Endothelial cell of umbilical vein (primary cell): ENCODE measurements around the gene PNPLA6. TPM values are rescaled to one million over a fixed set of nuclear protein-coding genes. Genes with fewer than 3 reads are reported as not detected.

Experiments used
- BruUV-seq: library from RNA; stranded (reverse); fragments of 400-500 nt; replicated peaks from 2 replicates; lab custom pipeline; 2021; lab: Mats Ljungman, UMichigan
- CTCF ChIA-PET: fragments of 300-600, 350-600 bp; sonication (Branson Sonifier 250); formaldehyde crosslinking; loops from one replicate; lab custom pipeline; 2021; ENCODE audit warnings: antibody characterized with exemption, inconsistent platforms; lab: Charles Lee
- POLR2A ChIA-PET: fragments of 300-600, 350-600 bp; sonication (Branson Sonifier 250); formaldehyde crosslinking; loops from one replicate; lab custom pipeline; 2021; ENCODE audit warnings: antibody characterized with exemption, inconsistent platforms; lab: Charles Lee
- DNase-seq: peaks from one replicate; pipeline ENCODE4 v3.0.0-alpha.2; 2011; ENCODE audit warnings: low read depth, low spot score
- FAIRE-seq: peaks from 2 replicates; lab custom pipeline; 2011; peaks lifted over from hg19 to GRCh38; lab: Jason Lieb, UNC
- H2AFZ ChIP-seq: 2 replicates; pipeline ENCODE4 v1.6.0; 2012; ENCODE audit warnings: low read depth, low read length, control low read depth, inconsistent platforms
- H3K27ac ChIP-seq: 2 replicates; pipeline ENCODE4 v1.5.1; 2011; ENCODE audit warnings: low read depth, mild to moderate bottlenecking, control low read depth, low read length, moderate library complexity; ENCODE audit not compliant: insufficient read depth
- H3K27me3 ChIP-seq, 2 experiments: 2 replicates each; pipeline versions ENCODE4 v1.6.0 to v1.6.1; 2011; ENCODE audit warnings: low read length in 2 of 2, mixed read lengths in 1 of 2; ENCODE audit not compliant: control insufficient read depth in 2 of 2, insufficient read depth in 2 of 2
- H3K36me3 ChIP-seq, 2 experiments: 2 replicates in 1 of 2; 3 replicates in 1 of 2; pipeline ENCODE4 v1.5.1; 2011; ENCODE audit warnings: low read length in 2 of 2, mild to moderate bottlenecking in 1 of 2, moderate library complexity in 1 of 2; ENCODE audit not compliant: control insufficient read depth in 2 of 2, insufficient read depth in 2 of 2; ENCODE audit errors: extremely low read depth in 1 of 2
- H3K4me1 ChIP-seq: 3 replicates; pipeline ENCODE4 v1.5.1; 2011; ENCODE audit warnings: mild to moderate bottlenecking, low read length; ENCODE audit not compliant: control insufficient read depth, insufficient read depth; ENCODE audit errors: extremely low read depth
- H3K4me2 ChIP-seq: 2 replicates; pipeline ENCODE4 v1.6.1; 2011; ENCODE audit warnings: low read length, control low read depth, mixed read lengths; ENCODE audit not compliant: insufficient read depth
- H3K4me3 ChIP-seq, 3 experiments: fragments of 200-600 bp in 1 of 3; sonication (generic), shearing (Covaris generic) in 1 of 3; replicated peaks in 1 of 3; 2 replicates each; pipeline ENCODE4 v1.5.1; 2011 to 2016; ENCODE audit warnings: control low read depth in 3 of 3, low read length in 3 of 3, mild to moderate bottlenecking in 2 of 3, inconsistent platforms in 1 of 3, low read depth in 1 of 3, moderate library complexity in 1 of 3; ENCODE audit not compliant: insufficient read depth in 1 of 3
- H3K79me2 ChIP-seq: 2 replicates; pipeline ENCODE4 v1.6.0; 2012; ENCODE audit warnings: low read length, inconsistent platforms; ENCODE audit not compliant: control insufficient read depth, insufficient read depth
- H3K9ac ChIP-seq: replicated peaks from 2 replicates; pipeline ENCODE3; 2011; ENCODE audit warnings: low read length, control low read depth; ENCODE audit not compliant: insufficient read depth; ENCODE audit errors: extremely low read depth
- H3K9me1 ChIP-seq: replicated peaks from 3 replicates; pipeline ENCODE4 v1.6.0; 2011; ENCODE audit warnings: mild to moderate bottlenecking, low read length; ENCODE audit not compliant: control insufficient read depth, insufficient read depth; ENCODE audit errors: extremely low read depth
- H3K9me3 ChIP-seq: replicated peaks from 2 replicates; pipeline ENCODE4 v1.5.1; 2012; ENCODE audit warnings: low read length, inconsistent platforms; ENCODE audit not compliant: control insufficient read depth, insufficient read depth
- H4K20me1 ChIP-seq: replicated peaks from 2 replicates; pipeline ENCODE3; 2011; ENCODE audit warnings: mild to moderate bottlenecking, low read length; ENCODE audit not compliant: control insufficient read depth, insufficient read depth; ENCODE audit errors: extremely low read depth
- EZH2 ChIP-seq: IDR thresholded peaks from 2 replicates; pipeline ENCODE4 v1.6.1; 2012; ENCODE audit warnings: borderline replicate concordance, low read depth, mild to moderate bottlenecking, moderate library complexity, low read length, inconsistent platforms; ENCODE audit not compliant: severe bottlenecking
- FOS ChIP-seq: IDR thresholded peaks from 2 replicates; pipeline ENCODE4 v1.6.1; 2011; ENCODE audit warnings: mild to moderate bottlenecking, low read length, moderate library complexity, borderline replicate concordance; ENCODE audit not compliant: insufficient read depth
- GATA2 ChIP-seq: IDR thresholded peaks from 2 replicates; pipeline ENCODE4 v1.7.0; 2011; ENCODE audit warnings: low read depth, mild to moderate bottlenecking, moderate library complexity, mixed read lengths, low read length; ENCODE audit not compliant: insufficient read length, insufficient read depth
- JUN ChIP-seq: IDR thresholded peaks from 2 replicates; pipeline ENCODE4 v1.6.1; 2011; ENCODE audit warnings: borderline replicate concordance, low read depth; ENCODE audit not compliant: insufficient read length, insufficient read depth
- MYC ChIP-seq: IDR thresholded peaks from one replicate; pipeline ENCODE4 v1.6.1; 2011; ENCODE audit warnings: mild to moderate bottlenecking, low read depth, low read length
- POLR2A ChIP-seq: IDR thresholded peaks from 2 replicates; pipeline ENCODE4 v1.6.1; 2012; ENCODE audit warnings: low read depth, mild to moderate bottlenecking, control low read depth, low read length
- POLR2AphosphoS5 ChIP-seq: IDR thresholded peaks from 2 replicates; pipeline ENCODE4 v1.6.1; 2012; ENCODE audit warnings: low read depth, mild to moderate bottlenecking, control low read depth, low read length, moderate library complexity; ENCODE audit not compliant: insufficient read depth
- dilution Hi-C: fragments of 300-500 bp; cut with MboI; formaldehyde crosslinking; loops from one replicate; pipeline ENCODE4 v1.15.0; 2019; ENCODE audit warnings: low sequenced_read_pairs; ENCODE audit not compliant: extremely low pct_ligation_motif_present
- intact Hi-C: fragments of 100-400 bp; cut with micrococcal nuclease; formaldehyde crosslinking; loops from one replicate; pipeline ENCODE4 v1.10.0; 2022
- polyA plus RNA-seq, 4 experiments: library from polyadenylated mRNA; depleted of rRNA in 3 of 4; stranded (reverse) in 3 of 4; unstranded in 1 of 4; fragments of >200 nt; gene quantifications; 2 replicates each; pipeline versions ENCODE4 v1.2.1 to v1.2.3, GENCODE V29; 2011 to 2012; ENCODE audit warnings: missing spikeins in 1 of 4
- total RNA-seq: library from RNA; stranded (reverse); gene quantifications from 2 replicates; pipeline ENCODE4 v1.2.3, GENCODE V29; 2021
- TF ChIP-seq, protein P1 (sequence below), 2 donors: IDR thresholded peaks; 1 replicate in 1 of 2; 2 replicates in 1 of 2; pipeline ENCODE4 v1.5.1; 2011; ENCODE audit warnings: low read length in 2 of 2, mild to moderate bottlenecking in 2 of 2, moderate library complexity in 2 of 2, control low read depth in 1 of 2, inconsistent platforms in 1 of 2, low read depth in 1 of 2; ENCODE audit not compliant: insufficient read depth in 1 of 2; ENCODE audit errors: extremely low read depth in 1 of 2
- TF ChIP-seq, protein P2 (sequence below): IDR thresholded peaks from 2 replicates; pipeline ENCODE4 v1.6.1; 2011; ENCODE audit not compliant: insufficient read depth, insufficient read length

PNPLA6 gene
- total and polyA plus RNA-seq, 2 donors (not counting 3 experiments of a cell fraction or from before 2014, with no cell fraction given), result 106 to 164 TPM

DNA sequence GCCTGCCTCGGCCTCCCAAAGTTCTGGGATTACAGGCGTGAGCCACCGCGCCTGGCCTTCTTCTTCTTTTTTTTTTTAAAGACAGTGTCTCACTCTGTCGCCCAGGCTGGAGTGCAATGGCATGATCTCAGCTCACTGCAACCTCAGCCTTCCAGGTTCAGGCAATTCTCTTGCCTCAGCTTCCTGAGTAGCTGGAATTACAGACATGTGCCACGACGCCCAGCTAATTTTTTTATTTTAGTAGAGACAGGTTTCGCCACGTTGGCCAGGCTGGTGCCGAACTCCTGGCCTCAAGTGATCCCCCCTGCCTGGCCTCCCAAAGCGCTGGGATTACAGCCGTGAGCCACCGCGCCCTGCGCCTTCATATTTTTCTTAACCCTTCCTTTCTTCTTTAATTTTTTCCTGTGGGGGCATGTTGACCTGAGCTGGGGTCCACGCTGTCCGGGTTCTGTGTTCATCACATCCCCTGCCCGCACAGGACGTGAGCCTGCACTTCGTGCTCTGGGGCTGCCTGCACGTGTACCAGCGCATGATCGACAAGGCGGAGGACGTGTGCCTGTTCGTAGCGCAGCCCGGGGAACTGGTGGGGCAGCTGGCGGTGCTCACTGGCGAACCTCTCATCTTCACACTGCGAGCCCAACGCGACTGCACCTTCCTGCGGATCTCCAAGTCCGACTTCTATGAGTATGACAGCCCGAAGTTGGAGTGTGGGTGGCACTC is 14.1 kb downstream of the PNPLA6 start:
- intact Hi-C loops, result no loop called here
- POLR2A ChIA-PET, result interaction anchor here (0.5 kb wide), 1 partner anchor 255 kb away, joined by 5 read pairs; no protein-coding TSS in a partner anchor
- no peak for FAIRE-seq

More for the DNA sequence above, 14.1 kb downstream of the PNPLA6 start:
- Histone ChIP-seq H3K27me3 (no peaks in the 10 kb centered on the region), H3K9me1 (no peaks in the 10 kb centered on the region), H3K9ac (no peak overlapping the region), H3K4me1 (no peaks in the 10 kb centered on the region), H2AFZ (no peak overlapping the region), H4K20me1 (no peaks in the 10 kb centered on the region), H3K36me3 (peaks cover 0 to 24% of the 10 kb centered on the region in 2 experiments), H3K79me2 (no peaks in the 10 kb centered on the region), H3K27ac (no peak overlapping the region), H3K4me2 (no peak overlapping the region), H3K4me3 (no peak overlapping the region), H3K9me3 (no peaks in the 10 kb centered on the region)
- CTCF ChIA-PET, result interaction anchor here (2.2 kb wide), 1 partner anchor 19 kb away, joined by 6 read pairs; no protein-coding TSS in a partner anchor
- dilution Hi-C loops, result no loop called here
- DNase-seq, result no peak
- BruUV-seq, result no TSS peak
- TF ChIP-seq FOS (no peak), GATA2 (no peak), POLR2AphosphoS5 (no peak), JUN (no peak), MYC (no peak), EZH2 (no peak), POLR2A (no peak)
- TF ChIP-seq, protein P1, sequence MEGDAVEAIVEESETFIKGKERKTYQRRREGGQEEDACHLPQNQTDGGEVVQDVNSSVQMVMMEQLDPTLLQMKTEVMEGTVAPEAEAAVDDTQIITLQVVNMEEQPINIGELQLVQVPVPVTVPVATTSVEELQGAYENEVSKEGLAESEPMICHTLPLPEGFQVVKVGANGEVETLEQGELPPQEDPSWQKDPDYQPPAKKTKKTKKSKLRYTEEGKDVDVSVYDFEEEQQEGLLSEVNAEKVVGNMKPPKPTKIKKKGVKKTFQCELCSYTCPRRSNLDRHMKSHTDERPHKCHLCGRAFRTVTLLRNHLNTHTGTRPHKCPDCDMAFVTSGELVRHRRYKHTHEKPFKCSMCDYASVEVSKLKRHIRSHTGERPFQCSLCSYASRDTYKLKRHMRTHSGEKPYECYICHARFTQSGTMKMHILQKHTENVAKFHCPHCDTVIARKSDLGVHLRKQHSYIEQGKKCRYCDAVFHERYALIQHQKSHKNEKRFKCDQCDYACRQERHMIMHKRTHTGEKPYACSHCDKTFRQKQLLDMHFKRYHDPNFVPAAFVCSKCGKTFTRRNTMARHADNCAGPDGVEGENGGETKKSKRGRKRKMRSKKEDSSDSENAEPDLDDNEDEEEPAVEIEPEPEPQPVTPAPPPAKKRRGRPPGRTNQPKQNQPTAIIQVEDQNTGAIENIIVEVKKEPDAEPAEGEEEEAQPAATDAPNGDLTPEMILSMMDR (IDR thresholded peaks at IDR 0.05; ENCODE audit: extremely low read depth in 1 of 2, insufficient read depth in 1 of 2, low read depth in 1 of 2, low read length in 2 of 2), result no peak
- TF ChIP-seq, protein P2, sequence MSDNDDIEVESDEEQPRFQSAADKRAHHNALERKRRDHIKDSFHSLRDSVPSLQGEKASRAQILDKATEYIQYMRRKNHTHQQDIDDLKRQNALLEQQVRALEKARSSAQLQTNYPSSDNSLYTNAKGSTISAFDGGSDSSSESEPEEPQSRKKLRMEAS, result no peak
